ENCODE data around the gene DMRT3. TPM values are rescaled to one million over a fixed set of nuclear protein-coding genes. Genes with fewer than 3 reads are reported as not detected.

The DMRT3 gene
- total RNA-seq, 1 donor from 2014 or later = not detected

DNA sequence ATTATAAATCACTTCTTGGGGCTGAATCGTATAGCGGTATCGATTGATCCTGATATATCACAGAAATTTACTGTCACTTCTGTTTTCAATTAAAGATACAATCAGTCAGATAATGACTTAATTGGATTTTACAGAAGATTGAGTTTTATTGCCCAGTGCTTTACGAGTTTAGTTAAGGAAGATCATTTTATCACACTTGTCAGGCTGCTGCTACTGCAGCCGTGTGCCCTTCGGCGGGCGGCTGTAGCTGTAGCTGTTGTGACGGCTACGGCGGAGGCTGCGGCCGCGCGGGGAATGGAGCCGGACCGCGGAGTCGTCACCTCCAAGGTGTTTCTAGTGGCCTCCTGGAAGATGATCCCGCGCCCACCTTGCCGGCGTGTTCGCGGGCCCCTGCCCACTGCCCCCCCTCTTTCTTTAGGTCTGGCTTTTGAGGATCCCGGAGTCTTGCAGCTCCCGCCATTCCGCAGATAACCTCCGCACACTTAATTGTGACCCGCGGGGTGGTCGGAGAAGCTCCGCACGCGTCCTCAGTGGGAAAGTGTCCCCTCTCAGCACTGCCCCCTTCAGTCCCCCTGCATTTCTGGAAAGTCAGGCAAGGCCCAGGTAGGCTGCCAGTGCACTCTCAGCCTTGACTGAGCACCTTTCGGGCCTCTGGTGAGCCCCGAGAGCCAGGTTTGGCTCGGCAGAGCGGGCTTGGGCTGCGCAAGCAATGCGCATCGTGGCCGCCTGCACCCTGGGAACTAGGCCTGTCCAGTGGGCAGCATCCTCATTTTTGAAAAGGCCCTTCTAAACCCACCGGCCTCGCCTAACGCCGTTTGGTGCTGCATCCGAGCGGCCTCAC, 6.9 kb upstream of the DMRT3 start:
- Histone ChIP-seq H3K27ac (ENCODE audit: low read depth, low read length) (no peak overlapping the region), H3K79me2 (ENCODE audit: insufficient read depth, low read length) (no peaks in the 10 kb centered on the region), H3K4me2 (ENCODE audit: low read length) (no peak overlapping the region), H3K9ac (ENCODE audit: low read length) (no peak overlapping the region), H2AFZ (ENCODE audit: low read depth, low read length) (no peak overlapping the region), H4K20me1 (ENCODE audit: insufficient read depth, low read length) (no peaks in the 10 kb centered on the region), H3K27me3 (ENCODE audit: insufficient read depth, low read length) (peaks cover 88% of the 10 kb centered on the region), H3K4me3 (ENCODE audit: insufficient read depth, low read depth, low read length) (no peak overlapping the region), H3K9me3 (ENCODE audit: insufficient read depth, low read depth, low read length) (no peaks in the 10 kb centered on the region), H3K36me3 (ENCODE audit: insufficient read depth, low read length) (no peaks in the 10 kb centered on the region), H3K4me1 (ENCODE audit: insufficient read depth, low read length) (no peaks in the 10 kb centered on the region)
- Mint-ChIP-seq H3K4me1 (ENCODE audit: low read depth, unreplicated experiment) (no peaks in the 10 kb centered on the region), H3K36me3 (ENCODE audit: low read depth, unreplicated experiment) (no peaks in the 10 kb centered on the region), H3K9me3 (ENCODE audit: unreplicated experiment) (peaks cover 12% of the 10 kb centered on the region), H3K27ac (ENCODE audit: unreplicated experiment) (no peak overlapping the region), H3K27me3 (ENCODE audit: low read depth, unreplicated experiment) (peaks cover 79% of the 10 kb centered on the region), H3K4me3 (ENCODE audit: unreplicated experiment) (no peak overlapping the region)
- FAIRE-seq = no peak
- TF ChIP-seq CTCF (IDR thresholded peaks at IDR 0.05; ENCODE audit: insufficient read depth, low read depth, low read length) (no peak), EZH2 (IDR thresholded peaks at IDR 0.05; ENCODE audit: insufficient read depth, low read length) (peak; percentile 71)
- no peak for DNase-seq (ENCODE audit: low read depth)

- Histone ChIP-seq H3K4me1 (ENCODE audit: insufficient read depth, low read length) (no peaks in the 10 kb centered on the region), H3K9me3 (ENCODE audit: insufficient read depth, low read depth, low read length) (peaks cover 3% of the 10 kb centered on the region), H3K27me3 (ENCODE audit: insufficient read depth, low read length) (peaks cover 90% of the 10 kb centered on the region), H3K36me3 (ENCODE audit: insufficient read depth, low read length) (no peaks in the 10 kb centered on the region), H3K4me3 (ENCODE audit: insufficient read depth, low read depth, low read length) (no peak overlapping the region), H3K27ac (ENCODE audit: low read depth, low read length) (no peak overlapping the region), H2AFZ (ENCODE audit: low read depth, low read length) (no peak overlapping the region), H4K20me1 (ENCODE audit: insufficient read depth, low read length) (no peaks in the 10 kb centered on the region), H3K4me2 (ENCODE audit: low read length) (no peak overlapping the region), H3K9ac (ENCODE audit: low read length) (no peak overlapping the region), H3K79me2 (ENCODE audit: insufficient read depth, low read length) (no peaks in the 10 kb centered on the region)
- Mint-ChIP-seq H3K4me1 (ENCODE audit: low read depth, unreplicated experiment) (no peaks in the 10 kb centered on the region), H3K4me3 (ENCODE audit: unreplicated experiment) (no peak overlapping the region), H3K27me3 (ENCODE audit: low read depth, unreplicated experiment) (peaks cover 80% of the 10 kb centered on the region), H3K36me3 (ENCODE audit: low read depth, unreplicated experiment) (no peaks in the 10 kb centered on the region), H3K27ac (ENCODE audit: unreplicated experiment) (peak overlapping the region; percentile 47), H3K9me3 (ENCODE audit: unreplicated experiment) (peaks cover 15% of the 10 kb centered on the region)
- TF ChIP-seq EZH2 (IDR thresholded peaks at IDR 0.05; ENCODE audit: insufficient read depth, low read length) (peak; percentile 2), CTCF (IDR thresholded peaks at IDR 0.05; ENCODE audit: insufficient read depth, low read depth, low read length) (no peak)
- DNase-seq (ENCODE audit: low read depth) (no peak), FAIRE-seq (no peak)
These were observed 6.1 kb upstream of the DMRT3 start for GRCh38 chr9:970151-970996.
